Measurements from ENCODE around the gene CENPH.

- TF ChIP-seq EZH2 (IDR thresholded peaks at IDR 0.05; ENCODE audit: insufficient read depth, poor library complexity, severe bottlenecking), result no peak
- TF ChIP-seq EZH2phosphoT487 (IDR thresholded peaks at IDR 0.05; ENCODE audit: insufficient read depth, low read depth), result no peak
Observed at GRCh38 chr5:69230181-69230580, 40.8 kb downstream of the CENPH start.
